NOMO-1 treated with DMSO at 0.1 percent for 48 hours (cell line): ENCODE results near the gene TIMM44.
"Not testable (repeated sequence)": the region's sequence is repeated elsewhere in the genome, so short reads cannot be mapped to it uniquely, and the experiment has no call there.

ENCODE experiments used
- DNase-seq: peaks from one replicate; lab custom pipeline; 2025; ENCODE audit not compliant: unreplicated experiment; lab: John Stamatoyannopoulos, UW

The TIMM44 gene

GRCh38 chr19:7926021-7926726 is 17.3 kb downstream of the TIMM44 start, which contains the start of gene CTXN1:
Gene CTXN1, minus strand, starts transcription at chr19:7926135. Its CDS starts 597 bp downstream, at chr19:7925538.
- DNase-seq: no peak

GRCh38 chr19:7925171-7925851 is 18.2 kb downstream of the TIMM44 start:
- DNase-seq: peak; percentile 64

GRCh38 chr19:7924651-7925170 is 18.8 kb downstream of the TIMM44 start:
- DNase-seq: no peak

GRCh38 chr19:7924241-7924640 is 19.2 kb downstream of the TIMM44 start:
- no peak for DNase-seq

GRCh38 chr19:7923295-7924191 is 19.9 kb downstream of the TIMM44 start:
- DNase-seq: no peak

GRCh38 chr19:7922836-7923195 is 20.6 kb downstream of the TIMM44 start:
- no peak for DNase-seq

GRCh38 chr19:7921967-7922835 is 21.3 kb downstream of the TIMM44 start:
- DNase-seq: no peak

GRCh38 chr19:7921302-7921966 is 22.0 kb downstream of the TIMM44 start:
- no peak for DNase-seq

- peak; percentile 96 for DNase-seq
Observed at GRCh38 chr19:7920519-7921301, 22.8 kb downstream of the TIMM44 start.

GRCh38 chr19:7919610-7920518 is 23.6 kb downstream of the TIMM44 start, which contains the start of gene SNAPC2:
Gene SNAPC2, plus strand, starts transcription at chr19:7920338. Its CDS starts 29 bp downstream, at chr19:7920367.
- DNase-seq: peak; percentile 85

- no peak for DNase-seq
Observed at GRCh38 chr19:7918615-7919421, 24.6 kb downstream of the TIMM44 start.

GRCh38 chr19:7918062-7918614 is 25.3 kb downstream of the TIMM44 start:
- not testable (repeated sequence) for DNase-seq

- peak; percentile 44 for DNase-seq
Observed at GRCh38 chr19:7917267-7918061, 26.0 kb downstream of the TIMM44 start.

GRCh38 chr19:7916955-7917266 is 26.6 kb downstream of the TIMM44 start:
- DNase-seq: no peak

- peak; percentile 33 for DNase-seq
Observed at GRCh38 chr19:7916103-7916954, 27.1 kb downstream of the TIMM44 start.
